ENCODE data around the gene ZNF697.

Gene ZNF697

DNA sequence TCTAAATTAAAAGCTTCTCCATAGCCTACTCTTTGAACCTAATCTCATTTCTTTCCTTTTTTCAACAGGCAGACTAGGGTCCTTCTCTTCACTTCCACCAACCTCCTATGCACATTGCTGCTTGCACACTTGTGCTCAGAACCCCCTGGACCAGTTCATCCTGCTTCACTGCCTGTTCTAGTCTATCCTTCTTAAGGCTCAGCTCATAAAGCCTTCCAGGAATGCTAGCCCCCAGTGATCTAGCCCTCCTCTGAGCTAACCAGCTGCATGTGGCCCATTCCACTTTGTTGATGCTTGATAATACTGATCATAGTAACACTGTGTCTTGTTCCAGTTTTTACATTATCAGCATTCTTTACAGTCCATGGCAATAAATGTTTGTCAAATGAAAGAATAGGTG is 40.7 kb upstream of the ZNF697 start:
- peaks cover 0 to 20% of the 10 kb centered on the region in 2 experiments for H3K27me3 ChIP-seq (ENCODE audit: control insufficient read depth in 1 of 2, insufficient read depth in 1 of 2, low read length in 2 of 2)
- no peak overlapping the region for H2AK5ac ChIP-seq (ENCODE audit: low read length, severe bottlenecking)
- H3K4me2 ChIP-seq (ENCODE audit: low read length, poor library complexity, severe bottlenecking) = no peak overlapping the region
- H3K4me3 ChIP-seq (ENCODE audit: insufficient read depth in 1 of 2, low read depth in 1 of 2, low read length in 2 of 2) = no peak overlapping the region
- H2BK5ac ChIP-seq (ENCODE audit: low read depth, low read length, poor library complexity, severe bottlenecking) = no peak overlapping the region
- DNase-seq = no peak
- no peak overlapping the region for H3K9ac ChIP-seq (ENCODE audit: low read length)
- H3K36me3 ChIP-seq (ENCODE audit: control insufficient read depth in 1 of 2, insufficient read depth in 2 of 2, low read depth in 1 of 2, low read length in 2 of 2) = no peaks in the 10 kb centered on the region
- H4K91ac ChIP-seq (ENCODE audit: low read length) = no peak overlapping the region
- H4K8ac ChIP-seq (ENCODE audit: low read length) = no peak overlapping the region
- H3K9me3 ChIP-seq (ENCODE audit: control insufficient read depth, low read length) = no peaks in the 10 kb centered on the region
- H2BK12ac ChIP-seq (ENCODE audit: low read length in 2 of 2) = no peak overlapping the region
- no peaks in the 10 kb centered on the region for H3K79me1 ChIP-seq (replicated peaks; ENCODE audit: low read length, poor library complexity, severe bottlenecking)
- H3K27ac ChIP-seq (ENCODE audit: low read length, poor library complexity, severe bottlenecking) = no peak overlapping the region
- no peak overlapping the region for H3K14ac ChIP-seq (ENCODE audit: low read length in 2 of 2)
- H2AFZ ChIP-seq (ENCODE audit: low read depth, low read length) = no peak overlapping the region
- H3K4ac ChIP-seq (ENCODE audit: low read depth in 1 of 2, low read length in 2 of 2) = no peak overlapping the region
- H2BK120ac ChIP-seq (ENCODE audit: low read depth, low read length) = no peak overlapping the region
- no peaks in the 10 kb centered on the region for H3K4me1 ChIP-seq (ENCODE audit: control insufficient read depth, insufficient read depth, low read depth, low read length)
- H3K23ac ChIP-seq (ENCODE audit: low read length in 2 of 2) = no peak overlapping the region
- H3K18ac ChIP-seq (ENCODE audit: low read depth in 1 of 2, low read length in 2 of 2) = no peak overlapping the region
- H2BK15ac ChIP-seq (ENCODE audit: low read depth, poor library complexity, severe bottlenecking) = no peak overlapping the region

DNA sequence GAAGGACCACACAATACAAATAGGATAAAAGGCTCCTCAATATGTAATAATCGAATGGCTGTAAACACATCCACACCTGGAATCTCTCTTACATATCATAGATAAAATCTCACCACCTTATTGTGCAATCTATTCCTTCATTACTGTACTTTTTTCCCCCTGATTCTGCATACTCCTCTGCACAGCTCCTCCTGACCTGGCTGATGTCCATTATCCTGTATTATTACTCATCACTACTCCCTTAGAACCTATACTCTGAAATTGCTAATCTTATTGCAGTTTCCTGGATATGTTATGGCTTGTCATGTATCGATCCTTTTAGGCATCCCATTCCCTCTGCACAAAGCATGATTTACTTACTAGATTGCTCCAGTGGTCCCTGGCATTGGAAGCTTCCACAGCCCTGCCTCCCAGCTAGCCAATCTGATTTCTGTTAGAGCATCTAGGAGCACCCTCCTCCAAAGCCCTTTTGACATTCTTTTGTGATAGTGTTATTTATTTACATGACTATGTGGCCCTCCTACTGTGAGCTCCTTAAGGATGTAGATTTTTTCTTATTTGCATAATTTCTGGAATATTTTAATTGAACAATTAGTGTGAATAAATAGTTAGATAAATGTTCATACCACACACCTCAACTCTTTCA is 39.5 kb upstream of the ZNF697 start:
- H2BK5ac ChIP-seq (ENCODE audit: low read depth, low read length, poor library complexity, severe bottlenecking) = no peak overlapping the region
- no peaks in the 10 kb centered on the region for H3K9me3 ChIP-seq (ENCODE audit: control insufficient read depth, low read length)
- H2AFZ ChIP-seq (ENCODE audit: low read depth, low read length) = no peak overlapping the region
- no peaks in the 10 kb centered on the region for H3K36me3 ChIP-seq (ENCODE audit: control insufficient read depth in 1 of 2, insufficient read depth in 2 of 2, low read depth in 1 of 2, low read length in 2 of 2)
- H3K4ac ChIP-seq (ENCODE audit: low read depth in 1 of 2, low read length in 2 of 2) = no peak overlapping the region
- no peak overlapping the region for H2BK120ac ChIP-seq (ENCODE audit: low read depth, low read length)
- H3K27ac ChIP-seq (ENCODE audit: low read length, poor library complexity, severe bottlenecking) = no peak overlapping the region
- no peak overlapping the region for H3K23ac ChIP-seq (ENCODE audit: low read length in 2 of 2)
- H3K4me1 ChIP-seq (ENCODE audit: control insufficient read depth, insufficient read depth, low read depth, low read length) = no peaks in the 10 kb centered on the region
- no peak for DNase-seq
- H3K79me1 ChIP-seq (replicated peaks; ENCODE audit: low read length, poor library complexity, severe bottlenecking) = no peaks in the 10 kb centered on the region
- H3K18ac ChIP-seq (ENCODE audit: low read depth in 1 of 2, low read length in 2 of 2) = no peak overlapping the region
- H3K9ac ChIP-seq (ENCODE audit: low read length) = no peak overlapping the region
- no peak overlapping the region for H3K4me3 ChIP-seq (ENCODE audit: insufficient read depth in 1 of 2, low read depth in 1 of 2, low read length in 2 of 2)
- WGBS = 79% methylated on average over 2 of the region's 2 CpGs
- no peak overlapping the region for H4K91ac ChIP-seq (ENCODE audit: low read length)
- no peak overlapping the region for H3K14ac ChIP-seq (ENCODE audit: low read length in 2 of 2)
- no peak overlapping the region for H2AK5ac ChIP-seq (ENCODE audit: low read length, severe bottlenecking)
- H4K8ac ChIP-seq (ENCODE audit: low read length) = no peak overlapping the region
- H2BK15ac ChIP-seq (ENCODE audit: low read depth, poor library complexity, severe bottlenecking) = no peak overlapping the region
- H2BK12ac ChIP-seq (ENCODE audit: low read length in 2 of 2) = no peak overlapping the region
- H3K4me2 ChIP-seq (ENCODE audit: low read length, poor library complexity, severe bottlenecking) = no peak overlapping the region
- peaks cover 0 to 20% of the 10 kb centered on the region in 2 experiments for H3K27me3 ChIP-seq (ENCODE audit: control insufficient read depth in 1 of 2, insufficient read depth in 1 of 2, low read length in 2 of 2)

DNA sequence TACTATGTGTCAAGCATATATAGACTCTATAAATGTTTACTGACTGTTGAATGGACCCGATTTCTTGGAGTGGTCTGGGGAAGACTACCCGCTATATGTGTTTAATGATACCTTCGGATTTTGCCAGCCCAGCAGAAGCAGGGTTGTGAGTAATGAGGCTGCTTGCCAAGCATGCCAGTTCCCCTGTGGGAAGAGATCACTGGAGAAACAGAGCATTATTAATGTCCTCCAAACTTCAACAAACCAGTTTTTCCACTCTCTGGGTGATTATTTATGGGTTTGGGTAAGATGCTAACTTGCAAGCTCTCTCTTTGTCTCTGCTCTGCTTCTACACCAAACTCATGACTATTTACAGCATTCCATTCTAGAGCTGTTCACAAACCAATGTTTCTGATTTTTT is 38.6 kb upstream of the ZNF697 start:
- no peak overlapping the region for H3K18ac ChIP-seq (ENCODE audit: low read depth in 1 of 2, low read length in 2 of 2)
- H3K4ac ChIP-seq (ENCODE audit: low read depth in 1 of 2, low read length in 2 of 2) = no peak overlapping the region
- no peak overlapping the region for H3K27ac ChIP-seq (ENCODE audit: low read length, poor library complexity, severe bottlenecking)
- H4K8ac ChIP-seq (ENCODE audit: low read length) = no peak overlapping the region
- H2BK5ac ChIP-seq (ENCODE audit: low read depth, low read length, poor library complexity, severe bottlenecking) = no peak overlapping the region
- no peaks in the 10 kb centered on the region for H3K36me3 ChIP-seq (ENCODE audit: control insufficient read depth in 1 of 2, insufficient read depth in 2 of 2, low read depth in 1 of 2, low read length in 2 of 2)
- H3K9ac ChIP-seq (ENCODE audit: low read length) = no peak overlapping the region
- H2AK5ac ChIP-seq (ENCODE audit: low read length, severe bottlenecking) = no peak overlapping the region
- H3K4me3 ChIP-seq (ENCODE audit: insufficient read depth in 1 of 2, low read depth in 1 of 2, low read length in 2 of 2) = no peak overlapping the region
- no peaks in the 10 kb centered on the region for H3K9me3 ChIP-seq (ENCODE audit: control insufficient read depth, low read length)
- no peak overlapping the region for H2BK15ac ChIP-seq (ENCODE audit: low read depth, poor library complexity, severe bottlenecking)
- no peak overlapping the region for H2BK12ac ChIP-seq (ENCODE audit: low read length in 2 of 2)
- H3K27me3 ChIP-seq (ENCODE audit: control insufficient read depth in 1 of 2, insufficient read depth in 1 of 2, low read length in 2 of 2) = peaks cover 0 to 20% of the 10 kb centered on the region in 2 experiments
- WGBS = 94% methylated on average over 3 of the region's 3 CpGs
- H3K14ac ChIP-seq (ENCODE audit: low read length in 2 of 2) = no peak overlapping the region
- no peak overlapping the region for H4K91ac ChIP-seq (ENCODE audit: low read length)
- H2BK120ac ChIP-seq (ENCODE audit: low read depth, low read length) = no peak overlapping the region
- no peak overlapping the region for H2AFZ ChIP-seq (ENCODE audit: low read depth, low read length)
- H3K4me1 ChIP-seq (ENCODE audit: control insufficient read depth, insufficient read depth, low read depth, low read length) = no peaks in the 10 kb centered on the region
- no peak overlapping the region for H3K4me2 ChIP-seq (ENCODE audit: low read length, poor library complexity, severe bottlenecking)
- no peak for DNase-seq
- H3K23ac ChIP-seq (ENCODE audit: low read length in 2 of 2) = no peak overlapping the region
- H3K79me1 ChIP-seq (replicated peaks; ENCODE audit: low read length, poor library complexity, severe bottlenecking) = no peaks in the 10 kb centered on the region

DNA sequence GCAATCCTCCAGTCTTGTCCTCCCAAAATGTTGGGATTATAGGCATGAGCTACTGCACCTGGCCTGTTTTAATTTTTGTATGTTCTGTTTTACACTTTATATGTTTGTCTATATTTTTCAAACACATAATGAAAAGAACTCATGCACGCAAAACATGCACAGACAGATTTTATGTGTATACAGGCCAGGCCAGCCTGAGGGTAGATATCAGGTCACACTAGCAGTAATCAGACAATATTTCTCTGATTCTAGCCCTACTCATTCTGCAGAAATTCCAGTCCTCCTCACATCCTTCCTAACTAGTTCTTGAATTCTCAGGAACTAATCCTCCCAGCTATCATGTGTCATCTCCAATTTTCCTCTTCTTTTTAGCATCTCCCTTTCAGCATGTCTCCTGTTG is 35.8 kb upstream of the ZNF697 start:
- H4K91ac ChIP-seq (ENCODE audit: low read length) = no peak overlapping the region
- no peak overlapping the region for H3K4me2 ChIP-seq (ENCODE audit: low read length, poor library complexity, severe bottlenecking)
- no peak overlapping the region for H2AFZ ChIP-seq (ENCODE audit: low read depth, low read length)
- no peak overlapping the region for H4K8ac ChIP-seq (ENCODE audit: low read length)
- no peak overlapping the region for H3K9ac ChIP-seq (ENCODE audit: low read length)
- no peak overlapping the region for H2BK12ac ChIP-seq (ENCODE audit: low read length in 2 of 2)
- no peak overlapping the region for H2BK120ac ChIP-seq (ENCODE audit: low read depth, low read length)
- H3K4me1 ChIP-seq (ENCODE audit: control insufficient read depth, insufficient read depth, low read depth, low read length) = no peaks in the 10 kb centered on the region
- no peak overlapping the region for H3K27ac ChIP-seq (ENCODE audit: low read length, poor library complexity, severe bottlenecking)
- H3K14ac ChIP-seq (ENCODE audit: low read length in 2 of 2) = no peak overlapping the region
- H3K79me1 ChIP-seq (replicated peaks; ENCODE audit: low read length, poor library complexity, severe bottlenecking) = no peaks in the 10 kb centered on the region
- H3K18ac ChIP-seq (ENCODE audit: low read depth in 1 of 2, low read length in 2 of 2) = no peak overlapping the region
- no peak overlapping the region for H2AK5ac ChIP-seq (ENCODE audit: low read length, severe bottlenecking)
- no peak overlapping the region for H2BK15ac ChIP-seq (ENCODE audit: low read depth, poor library complexity, severe bottlenecking)
- H3K4me3 ChIP-seq (ENCODE audit: insufficient read depth in 1 of 2, low read depth in 1 of 2, low read length in 2 of 2) = no peak overlapping the region
- no peak overlapping the region for H3K4ac ChIP-seq (ENCODE audit: low read depth in 1 of 2, low read length in 2 of 2)
- no peak overlapping the region for H2BK5ac ChIP-seq (ENCODE audit: low read depth, low read length, poor library complexity, severe bottlenecking)
- 97% methylated on average over 1 of the region's 1 CpG for WGBS
- H3K27me3 ChIP-seq (ENCODE audit: control insufficient read depth in 1 of 2, insufficient read depth in 1 of 2, low read length in 2 of 2) = peaks cover 0 to 25% of the 10 kb centered on the region in 2 experiments
- no peak overlapping the region for H3K23ac ChIP-seq (ENCODE audit: low read length in 2 of 2)
- H3K9me3 ChIP-seq (ENCODE audit: control insufficient read depth, low read length) = no peaks in the 10 kb centered on the region
- no peaks in the 10 kb centered on the region for H3K36me3 ChIP-seq (ENCODE audit: control insufficient read depth in 1 of 2, insufficient read depth in 2 of 2, low read depth in 1 of 2, low read length in 2 of 2)
- no peak for DNase-seq
